ENCODE data around the gene WHAMM. TPM values are rescaled to one million over a fixed set of nuclear protein-coding genes. Genes with fewer than 3 reads are reported as not detected.

Gene WHAMM
- total and polyA plus RNA-seq, 2 donors, result 4.0 to 7.8 TPM

DNA sequence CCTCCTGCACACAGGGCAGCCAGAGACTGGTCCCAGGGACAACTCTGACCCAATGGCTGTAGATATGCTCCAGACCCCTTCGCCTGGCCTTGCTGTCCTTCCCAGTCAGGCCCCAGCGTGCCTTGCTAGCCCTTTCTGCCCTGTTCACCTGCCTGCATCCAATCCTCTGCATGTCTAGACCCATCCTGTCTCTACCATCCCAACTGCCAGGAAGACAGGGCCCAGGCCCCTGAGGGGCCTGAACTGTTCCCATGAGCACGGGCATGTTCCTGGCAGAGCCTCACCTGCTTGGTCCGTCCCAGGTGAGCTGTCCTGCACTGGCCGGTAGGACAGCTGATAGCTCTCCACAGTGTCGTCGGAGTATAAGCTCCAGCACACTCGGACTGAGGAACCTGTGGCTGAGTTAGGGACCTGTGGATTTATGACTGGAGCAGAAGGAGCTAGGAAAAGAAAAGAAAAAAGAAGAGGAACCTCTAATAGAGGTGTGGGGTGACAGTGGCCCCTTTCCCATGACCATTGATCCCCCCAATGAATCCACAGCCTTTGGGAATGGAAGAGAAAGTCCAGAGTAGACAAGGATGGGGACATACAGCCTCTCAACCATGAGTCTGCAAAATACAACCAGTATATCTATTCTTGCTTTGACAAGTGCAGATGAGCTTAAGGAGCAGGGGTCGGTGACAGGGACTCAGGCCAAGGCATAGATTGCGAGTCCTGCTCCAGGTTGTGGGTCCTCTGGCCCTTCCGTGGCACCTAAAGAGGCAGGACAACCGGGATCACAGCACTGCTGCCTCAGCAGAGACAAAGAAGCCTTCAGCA, 37.4 kb upstream of the WHAMM start:
- H3K36me3 ChIP-seq (ENCODE audit: control insufficient read depth in 2 of 2, insufficient read depth in 2 of 2, low read length in 1 of 2), result peaks cover 0 to 2% of the 10 kb centered on the region in 2 donors
- H3K9me3 ChIP-seq (ENCODE audit: control insufficient read depth in 2 of 2, insufficient read depth in 1 of 2, low read length in 1 of 2), result no peaks in the 10 kb centered on the region
- H3K4me3 ChIP-seq (ENCODE audit: low read length in 2 of 2), result no peak overlapping the region
- H3K4me1 ChIP-seq (ENCODE audit: control insufficient read depth in 2 of 2, insufficient read depth in 2 of 2, low read length in 2 of 2), result no peaks in the 10 kb centered on the region
- H3K27ac ChIP-seq (ENCODE audit: low read depth in 1 of 2, low read length in 1 of 2), result no peak overlapping the region
- no peak for DNase-seq (ENCODE audit: low read depth in 6 of 9, low spot score in 9 of 9)
- H3K27me3 ChIP-seq (ENCODE audit: control insufficient read depth in 2 of 2, insufficient read depth in 1 of 2, low read length in 1 of 2), result no peaks in the 10 kb centered on the region
- WGBS, result 96% methylated on average over 12 of the region's 12 CpGs

GRCh38 chr15:82774496-82774895, 34.9 kb upstream of the WHAMM start:
- no peak overlapping the region for H3K27ac ChIP-seq (ENCODE audit: low read depth in 1 of 2, low read length in 1 of 2)
- H3K9me3 ChIP-seq (ENCODE audit: control insufficient read depth in 2 of 2, insufficient read depth in 1 of 2, low read length in 1 of 2), result no peaks in the 10 kb centered on the region
- WGBS, result 45% methylated on average over 7 of the region's 7 CpGs
- H3K4me1 ChIP-seq (ENCODE audit: control insufficient read depth in 2 of 2, insufficient read depth in 2 of 2, low read length in 2 of 2), result no peaks in the 10 kb centered on the region
- no peaks in the 10 kb centered on the region for H3K36me3 ChIP-seq (ENCODE audit: control insufficient read depth in 2 of 2, insufficient read depth in 2 of 2, low read length in 1 of 2)
- no peaks in the 10 kb centered on the region for H3K27me3 ChIP-seq (ENCODE audit: control insufficient read depth in 2 of 2, insufficient read depth in 1 of 2, low read length in 1 of 2)
- H3K4me3 ChIP-seq (ENCODE audit: low read length in 2 of 2), result no peak overlapping the region
- no peak for DNase-seq (ENCODE audit: low read depth in 6 of 9, low spot score in 9 of 9)

DNA sequence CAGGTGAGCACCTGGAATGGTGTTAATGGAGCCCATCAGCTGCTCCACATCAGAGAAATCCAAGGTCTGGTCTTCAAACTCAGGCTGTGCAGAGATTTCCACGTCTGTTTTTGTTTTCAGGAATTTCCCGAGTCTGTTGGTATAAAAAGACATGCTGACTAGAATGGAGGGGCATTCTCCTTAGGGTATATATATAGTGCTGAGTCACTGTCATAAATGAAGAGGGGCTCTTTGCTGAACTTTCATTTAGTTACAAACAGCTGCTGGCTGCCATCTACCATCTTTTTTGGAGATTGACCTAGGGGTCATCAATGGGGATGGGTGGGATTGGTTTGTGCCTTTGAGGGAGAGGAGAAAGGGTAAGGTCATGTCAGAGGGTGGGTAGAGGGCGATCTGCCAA, 30.7 kb upstream of the WHAMM start:
- no peak for DNase-seq (ENCODE audit: low read depth in 6 of 9, low spot score in 9 of 9)
- 93% methylated on average over 3 of the region's 3 CpGs for WGBS
- H3K36me3 ChIP-seq (ENCODE audit: control insufficient read depth in 2 of 2, insufficient read depth in 2 of 2, low read length in 1 of 2), result no peaks in the 10 kb centered on the region
- H3K27ac ChIP-seq (ENCODE audit: low read depth in 1 of 2, low read length in 1 of 2), result no peak overlapping the region
- no peaks in the 10 kb centered on the region for H3K9me3 ChIP-seq (ENCODE audit: control insufficient read depth in 2 of 2, insufficient read depth in 1 of 2, low read length in 1 of 2)
- no peak overlapping the region for H3K4me3 ChIP-seq (ENCODE audit: low read length in 2 of 2)
- H3K4me1 ChIP-seq (ENCODE audit: control insufficient read depth in 2 of 2, insufficient read depth in 2 of 2, low read length in 2 of 2), result no peaks in the 10 kb centered on the region
- H3K27me3 ChIP-seq (ENCODE audit: control insufficient read depth in 2 of 2, insufficient read depth in 1 of 2, low read length in 1 of 2), result no peaks in the 10 kb centered on the region

DNA sequence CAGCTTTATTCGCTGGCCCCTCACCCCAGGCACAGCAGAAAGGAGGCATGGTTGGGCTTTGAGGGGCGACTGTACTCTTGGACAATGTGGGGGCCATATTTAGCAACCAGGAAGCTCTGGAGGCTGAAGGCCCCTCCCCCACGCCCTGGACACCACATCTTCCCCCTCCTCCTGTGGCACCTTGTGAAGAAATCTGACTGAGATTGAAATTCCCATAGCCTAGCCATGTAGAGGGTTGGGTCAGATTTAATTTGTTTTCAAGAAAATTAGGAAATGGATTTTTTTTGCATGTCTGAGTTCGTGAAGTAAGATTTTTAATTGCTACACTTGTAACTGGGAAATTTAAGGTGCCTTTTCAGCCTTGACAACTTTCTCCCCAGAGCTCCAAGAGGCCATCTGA, 28.1 kb upstream of the WHAMM start:
- no peak for DNase-seq (ENCODE audit: low read depth in 6 of 9, low spot score in 9 of 9)
- Histone ChIP-seq H3K36me3 (ENCODE audit: control insufficient read depth in 2 of 2, insufficient read depth in 2 of 2, low read length in 1 of 2) (no peaks in the 10 kb centered on the region), H3K4me3 (ENCODE audit: low read length in 2 of 2) (no peak overlapping the region), H3K27me3 (ENCODE audit: control insufficient read depth in 2 of 2, insufficient read depth in 1 of 2, low read length in 1 of 2) (no peaks in the 10 kb centered on the region), H3K9me3 (ENCODE audit: control insufficient read depth in 2 of 2, insufficient read depth in 1 of 2, low read length in 1 of 2) (no peaks in the 10 kb centered on the region), H3K27ac (ENCODE audit: low read depth in 1 of 2, low read length in 1 of 2) (no peak overlapping the region), H3K4me1 (ENCODE audit: control insufficient read depth in 2 of 2, insufficient read depth in 2 of 2, low read length in 2 of 2) (no peaks in the 10 kb centered on the region)
- WGBS, result 92% methylated on average over 4 of the region's 4 CpGs

GRCh38 chr15:82788496-82788895, 20.9 kb upstream of the WHAMM start:
- 96% methylated on average over 2 of the region's 2 CpGs for WGBS

GRCh38 chr15:82789491-82789890, 19.9 kb upstream of the WHAMM start:
- 96% methylated on average over 1 of the region's 1 CpG for WGBS
- Histone ChIP-seq H3K27ac (ENCODE audit: low read depth in 1 of 2, low read length in 1 of 2) (no peak overlapping the region), H3K4me3 (ENCODE audit: low read length in 2 of 2) (no peak overlapping the region), H3K36me3 (ENCODE audit: control insufficient read depth in 2 of 2, insufficient read depth in 2 of 2, low read length in 1 of 2) (no peaks in the 10 kb centered on the region), H3K9me3 (ENCODE audit: control insufficient read depth in 2 of 2, insufficient read depth in 1 of 2, low read length in 1 of 2) (no peaks in the 10 kb centered on the region), H3K4me1 (ENCODE audit: control insufficient read depth in 2 of 2, insufficient read depth in 2 of 2, low read length in 2 of 2) (no peaks in the 10 kb centered on the region), H3K27me3 (ENCODE audit: control insufficient read depth in 2 of 2, insufficient read depth in 1 of 2, low read length in 1 of 2) (no peaks in the 10 kb centered on the region)
- DNase-seq (ENCODE audit: low read depth in 6 of 9, low spot score in 9 of 9), result no peak

More at GRCh38 chr15:82788496-82788895, 20.9 kb upstream of the WHAMM start:
- Histone ChIP-seq H3K27ac (ENCODE audit: low read depth in 1 of 2, low read length in 1 of 2) (no peak overlapping the region), H3K9me3 (ENCODE audit: control insufficient read depth in 2 of 2, insufficient read depth in 1 of 2, low read length in 1 of 2) (no peaks in the 10 kb centered on the region), H3K27me3 (ENCODE audit: control insufficient read depth in 2 of 2, insufficient read depth in 1 of 2, low read length in 1 of 2) (no peaks in the 10 kb centered on the region), H3K4me1 (ENCODE audit: control insufficient read depth in 2 of 2, insufficient read depth in 2 of 2, low read length in 2 of 2) (no peaks in the 10 kb centered on the region), H3K36me3 (ENCODE audit: control insufficient read depth in 2 of 2, insufficient read depth in 2 of 2, low read length in 1 of 2) (no peaks in the 10 kb centered on the region), H3K4me3 (ENCODE audit: low read length in 2 of 2) (no peak overlapping the region)
- no peak for DNase-seq (ENCODE audit: low read depth in 6 of 9, low spot score in 9 of 9)

DNA sequence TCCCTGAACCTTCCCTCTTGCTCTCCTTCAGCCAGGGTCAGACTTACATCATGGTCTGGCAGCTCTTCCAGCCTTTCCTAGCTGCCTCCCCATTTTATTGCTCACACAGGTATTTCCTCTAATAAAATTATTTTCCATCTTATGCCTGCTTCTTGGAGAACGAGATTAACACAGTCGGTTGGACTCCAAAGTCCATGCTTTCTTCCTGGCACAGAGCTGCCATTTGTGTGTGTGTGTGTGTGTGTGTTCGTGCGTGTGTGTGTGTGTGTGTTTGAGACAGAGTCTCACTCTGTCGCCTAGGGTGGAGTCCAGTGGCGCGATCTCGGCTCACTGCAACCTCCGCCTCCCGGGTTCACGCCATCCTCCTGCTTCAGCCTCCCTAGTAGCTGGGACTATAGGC, 19.1 kb upstream of the WHAMM start:
- H3K36me3 ChIP-seq (ENCODE audit: control insufficient read depth in 2 of 2, insufficient read depth in 2 of 2, low read length in 1 of 2), result no peaks in the 10 kb centered on the region
- no peak overlapping the region for H3K27ac ChIP-seq (ENCODE audit: low read depth in 1 of 2, low read length in 1 of 2)
- 97% methylated on average over 11 of the region's 11 CpGs for WGBS
- no peaks in the 10 kb centered on the region for H3K4me1 ChIP-seq (ENCODE audit: control insufficient read depth in 2 of 2, insufficient read depth in 2 of 2, low read length in 2 of 2)
- no peaks in the 10 kb centered on the region for H3K27me3 ChIP-seq (ENCODE audit: control insufficient read depth in 2 of 2, insufficient read depth in 1 of 2, low read length in 1 of 2)
- no peak for DNase-seq (ENCODE audit: low read depth in 6 of 9, low spot score in 9 of 9)
- H3K9me3 ChIP-seq (ENCODE audit: control insufficient read depth in 2 of 2, insufficient read depth in 1 of 2, low read length in 1 of 2), result no peaks in the 10 kb centered on the region
- H3K4me3 ChIP-seq (ENCODE audit: low read length in 2 of 2), result no peak overlapping the region

GRCh38 chr15:82792068-82792467, 17.4 kb upstream of the WHAMM start:
- Histone ChIP-seq H3K9me3 (ENCODE audit: control insufficient read depth in 2 of 2, insufficient read depth in 1 of 2, low read length in 1 of 2) (no peaks in the 10 kb centered on the region), H3K4me3 (ENCODE audit: low read length in 2 of 2) (no peak overlapping the region), H3K4me1 (ENCODE audit: control insufficient read depth in 2 of 2, insufficient read depth in 2 of 2, low read length in 2 of 2) (no peaks in the 10 kb centered on the region), H3K36me3 (ENCODE audit: control insufficient read depth in 2 of 2, insufficient read depth in 2 of 2, low read length in 1 of 2) (no peaks in the 10 kb centered on the region), H3K27me3 (ENCODE audit: control insufficient read depth in 2 of 2, insufficient read depth in 1 of 2, low read length in 1 of 2) (no peaks in the 10 kb centered on the region), H3K27ac (ENCODE audit: low read depth in 1 of 2, low read length in 1 of 2) (no peak overlapping the region)
- no peak for DNase-seq (ENCODE audit: low read depth in 6 of 9, low spot score in 9 of 9)
- 87% methylated on average over 1 of the region's 1 CpG for WGBS

DNA sequence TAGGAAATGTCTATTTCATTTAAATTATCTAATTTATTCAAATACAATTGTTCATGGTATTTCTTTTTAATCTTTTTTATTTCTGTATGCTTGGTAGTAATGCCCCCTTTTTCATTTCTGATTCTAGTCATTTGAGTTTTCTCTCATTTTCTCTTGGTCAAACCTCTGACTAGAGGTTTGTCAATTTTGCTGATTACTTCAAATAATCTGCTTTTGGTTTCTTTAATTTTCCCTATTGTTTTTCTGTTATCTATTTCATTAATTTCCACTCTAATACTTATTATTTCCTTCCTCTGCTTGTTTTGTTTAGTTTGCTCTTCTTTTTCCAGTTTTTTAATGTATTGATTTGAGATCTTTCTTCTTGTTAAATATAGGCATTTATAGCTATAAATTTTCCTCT, 15.7 kb upstream of the WHAMM start:
- no peak for DNase-seq (ENCODE audit: low read depth in 6 of 9, low spot score in 9 of 9)
- H3K9me3 ChIP-seq (ENCODE audit: control insufficient read depth in 2 of 2, insufficient read depth in 1 of 2, low read length in 1 of 2), result no peaks in the 10 kb centered on the region
- no peaks in the 10 kb centered on the region for H3K27me3 ChIP-seq (ENCODE audit: control insufficient read depth in 2 of 2, insufficient read depth in 1 of 2, low read length in 1 of 2)
- no peak overlapping the region for H3K4me3 ChIP-seq (ENCODE audit: low read length in 2 of 2)
- no peaks in the 10 kb centered on the region for H3K36me3 ChIP-seq (ENCODE audit: control insufficient read depth in 2 of 2, insufficient read depth in 2 of 2, low read length in 1 of 2)
- no peaks in the 10 kb centered on the region for H3K4me1 ChIP-seq (ENCODE audit: control insufficient read depth in 2 of 2, insufficient read depth in 2 of 2, low read length in 2 of 2)
- H3K27ac ChIP-seq (ENCODE audit: low read depth in 1 of 2, low read length in 1 of 2), result no peak overlapping the region

Measured in thymus (tissue), 11 donors.